GM12872 (cell line): ENCODE data around the gene ABCC4.

Source experiments
- TF ChIP-seq, protein P1 (sequence below): IDR thresholded peaks from 3 replicates; pipeline ENCODE4 v1.5.1; 2011; ENCODE audit warnings: low read depth, mild to moderate bottlenecking, low read length, moderate library complexity; ENCODE audit not compliant: insufficient read depth

ABCC4 gene

DNA sequence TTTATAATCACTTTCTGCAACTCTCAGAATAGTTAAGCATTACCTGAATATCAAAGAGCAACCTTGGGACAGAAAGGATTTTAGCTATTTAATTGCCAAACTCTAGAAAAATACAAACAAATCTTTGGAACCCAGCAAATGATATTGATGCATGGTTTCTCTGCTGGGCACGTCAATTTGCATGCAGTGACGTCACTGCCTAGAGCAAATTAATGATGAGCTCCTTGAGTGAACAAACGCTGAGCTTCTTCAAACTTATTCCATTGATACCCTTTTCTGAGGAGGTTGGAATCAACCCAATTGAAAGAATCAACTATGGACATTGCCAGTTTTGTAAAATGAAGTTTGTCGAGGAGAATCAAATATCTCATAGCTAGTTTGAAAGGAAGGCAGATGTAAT lies 329.0 kb downstream of the ABCC4 start:
- TF ChIP-seq, protein P1, sequence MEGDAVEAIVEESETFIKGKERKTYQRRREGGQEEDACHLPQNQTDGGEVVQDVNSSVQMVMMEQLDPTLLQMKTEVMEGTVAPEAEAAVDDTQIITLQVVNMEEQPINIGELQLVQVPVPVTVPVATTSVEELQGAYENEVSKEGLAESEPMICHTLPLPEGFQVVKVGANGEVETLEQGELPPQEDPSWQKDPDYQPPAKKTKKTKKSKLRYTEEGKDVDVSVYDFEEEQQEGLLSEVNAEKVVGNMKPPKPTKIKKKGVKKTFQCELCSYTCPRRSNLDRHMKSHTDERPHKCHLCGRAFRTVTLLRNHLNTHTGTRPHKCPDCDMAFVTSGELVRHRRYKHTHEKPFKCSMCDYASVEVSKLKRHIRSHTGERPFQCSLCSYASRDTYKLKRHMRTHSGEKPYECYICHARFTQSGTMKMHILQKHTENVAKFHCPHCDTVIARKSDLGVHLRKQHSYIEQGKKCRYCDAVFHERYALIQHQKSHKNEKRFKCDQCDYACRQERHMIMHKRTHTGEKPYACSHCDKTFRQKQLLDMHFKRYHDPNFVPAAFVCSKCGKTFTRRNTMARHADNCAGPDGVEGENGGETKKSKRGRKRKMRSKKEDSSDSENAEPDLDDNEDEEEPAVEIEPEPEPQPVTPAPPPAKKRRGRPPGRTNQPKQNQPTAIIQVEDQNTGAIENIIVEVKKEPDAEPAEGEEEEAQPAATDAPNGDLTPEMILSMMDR = no peak
